GM19351 (cell line): ENCODE results near the gene TLCD3B.

ENCODE experiments used
- ATAC-seq: cut with Tn5 transposase; IDR thresholded peaks from one replicate; pipeline ENCODE4 v1.9.1; 2021; ENCODE audit warnings: mild to moderate bottlenecking, moderate library complexity; ENCODE audit not compliant: unreplicated experiment

The TLCD3B gene

DNA sequence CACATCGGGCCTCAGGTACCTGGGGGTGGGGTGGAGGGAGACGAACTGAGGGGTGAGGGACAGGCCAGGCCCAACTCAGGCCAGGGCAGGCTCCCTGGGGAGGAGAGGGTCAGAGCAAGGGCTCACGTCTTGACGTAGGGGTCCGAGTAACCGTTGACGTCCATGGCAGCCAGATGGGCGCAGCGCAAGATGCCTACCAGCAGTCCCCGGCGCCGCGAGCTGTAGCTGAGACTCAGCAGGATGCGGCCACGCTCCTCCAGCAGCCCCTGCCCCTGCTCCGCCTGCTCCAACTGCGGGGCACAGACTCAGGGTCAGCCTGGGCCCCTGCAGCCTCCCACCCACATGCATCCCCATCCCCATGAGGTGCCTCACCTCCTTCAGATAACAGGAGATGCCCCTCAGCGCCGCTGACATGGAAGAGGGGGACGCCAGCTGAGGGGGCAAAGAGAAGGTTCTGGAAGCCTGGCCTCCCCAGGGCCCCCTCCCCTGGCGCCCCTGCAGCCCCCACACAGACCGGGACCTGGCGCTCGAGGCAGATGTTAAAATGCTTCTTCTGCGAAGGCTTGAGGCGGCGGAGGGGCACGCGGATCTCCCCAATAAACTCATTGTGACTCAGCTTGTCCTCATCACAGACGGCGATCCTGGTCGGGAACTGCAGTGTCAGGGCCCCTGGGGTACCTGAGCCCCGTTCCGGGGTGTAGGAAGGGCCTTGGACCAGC is 24.3 kb downstream of the TLCD3B start:
- no peak for ATAC-seq

DNA sequence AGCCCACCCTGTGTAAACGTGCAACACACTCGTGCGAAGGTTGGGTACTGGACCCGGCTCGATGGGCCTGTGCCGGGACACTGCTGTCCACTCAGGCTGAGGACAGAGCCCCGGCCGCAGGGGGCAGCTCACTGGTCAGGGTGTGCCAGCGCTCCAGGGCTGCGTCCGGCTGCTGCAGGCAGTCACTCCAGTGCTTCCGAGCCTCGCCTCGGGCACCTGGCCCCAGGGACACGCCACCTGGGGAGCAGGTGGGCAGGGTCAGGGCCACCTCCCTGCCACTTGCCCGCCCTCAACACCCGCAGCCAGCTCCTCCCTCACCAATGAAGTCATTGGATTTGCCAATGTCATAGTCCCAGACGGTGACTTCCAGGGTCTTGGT is 25.0 kb downstream of the TLCD3B start:
- no peak for ATAC-seq

DNA sequence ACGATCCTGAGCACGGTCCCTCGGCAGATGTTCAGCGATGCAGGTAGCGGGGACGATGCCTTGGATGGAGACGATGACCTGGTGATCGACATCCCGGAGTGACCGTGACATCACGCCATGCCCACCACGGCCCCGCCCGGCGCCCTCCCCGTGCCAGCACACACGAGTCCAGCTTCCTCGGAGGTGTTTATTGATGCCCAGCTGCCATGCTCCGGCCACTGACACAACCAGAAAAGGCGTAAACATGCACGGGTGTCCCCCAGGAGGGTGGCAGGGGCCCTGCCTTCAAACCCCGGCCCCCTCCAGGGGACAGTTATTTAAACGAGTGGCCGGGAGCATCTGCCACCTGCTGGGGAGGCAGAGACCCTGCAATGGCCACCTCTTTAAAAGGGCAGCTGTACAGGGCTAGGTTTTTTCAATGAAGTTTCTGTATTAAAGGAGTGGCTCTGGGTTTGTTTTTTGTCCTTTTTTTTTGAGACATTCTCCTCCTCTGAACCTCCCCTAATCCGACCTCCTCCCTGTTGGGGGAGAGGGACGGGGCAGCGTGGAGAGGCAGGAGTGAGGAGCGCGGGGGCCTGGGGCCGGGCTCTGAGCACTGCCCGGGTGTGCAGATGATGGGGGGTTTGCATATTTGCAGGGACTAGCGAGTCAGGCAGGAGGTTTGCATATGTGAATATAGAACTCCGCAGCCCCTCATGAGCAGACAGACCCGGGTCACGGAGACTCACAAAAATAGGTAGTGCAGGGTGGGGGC is 25.6 kb downstream of the TLCD3B start:
- ATAC-seq: no peak

DNA sequence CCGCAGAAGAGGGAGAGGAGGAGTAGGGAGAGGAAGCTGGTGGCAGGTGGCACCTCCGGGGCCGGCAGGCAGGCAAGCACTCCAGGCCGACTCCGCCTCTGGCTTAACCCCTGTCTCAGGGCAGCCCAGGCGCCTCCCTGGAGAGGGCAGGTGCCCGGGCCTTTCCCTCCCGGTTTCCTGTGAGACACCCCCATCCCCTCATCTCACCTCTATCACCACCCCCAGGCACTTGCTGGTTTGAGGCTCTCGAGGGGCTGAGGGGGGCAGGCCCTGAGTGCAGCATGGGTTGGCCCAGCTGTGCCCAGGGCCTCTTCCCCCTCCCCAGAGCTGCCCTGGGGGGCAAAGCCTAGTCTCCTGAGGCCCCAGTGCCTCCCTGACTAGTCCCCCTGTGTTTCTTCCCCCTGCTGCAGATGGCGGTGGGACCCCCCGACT is 26.2 kb downstream of the TLCD3B start:
- no peak for ATAC-seq

GRCh38 chr16:30004424-30004776 is 26.7 kb downstream of the TLCD3B start:
- ATAC-seq: no peak

- ATAC-seq: no peak
Measured at GRCh38 chr16:30003670-30004423, 27.2 kb downstream of the TLCD3B start.

GRCh38 chr16:30002614-30003346 is 28.3 kb downstream of the TLCD3B start:
- ATAC-seq: no peak

DNA sequence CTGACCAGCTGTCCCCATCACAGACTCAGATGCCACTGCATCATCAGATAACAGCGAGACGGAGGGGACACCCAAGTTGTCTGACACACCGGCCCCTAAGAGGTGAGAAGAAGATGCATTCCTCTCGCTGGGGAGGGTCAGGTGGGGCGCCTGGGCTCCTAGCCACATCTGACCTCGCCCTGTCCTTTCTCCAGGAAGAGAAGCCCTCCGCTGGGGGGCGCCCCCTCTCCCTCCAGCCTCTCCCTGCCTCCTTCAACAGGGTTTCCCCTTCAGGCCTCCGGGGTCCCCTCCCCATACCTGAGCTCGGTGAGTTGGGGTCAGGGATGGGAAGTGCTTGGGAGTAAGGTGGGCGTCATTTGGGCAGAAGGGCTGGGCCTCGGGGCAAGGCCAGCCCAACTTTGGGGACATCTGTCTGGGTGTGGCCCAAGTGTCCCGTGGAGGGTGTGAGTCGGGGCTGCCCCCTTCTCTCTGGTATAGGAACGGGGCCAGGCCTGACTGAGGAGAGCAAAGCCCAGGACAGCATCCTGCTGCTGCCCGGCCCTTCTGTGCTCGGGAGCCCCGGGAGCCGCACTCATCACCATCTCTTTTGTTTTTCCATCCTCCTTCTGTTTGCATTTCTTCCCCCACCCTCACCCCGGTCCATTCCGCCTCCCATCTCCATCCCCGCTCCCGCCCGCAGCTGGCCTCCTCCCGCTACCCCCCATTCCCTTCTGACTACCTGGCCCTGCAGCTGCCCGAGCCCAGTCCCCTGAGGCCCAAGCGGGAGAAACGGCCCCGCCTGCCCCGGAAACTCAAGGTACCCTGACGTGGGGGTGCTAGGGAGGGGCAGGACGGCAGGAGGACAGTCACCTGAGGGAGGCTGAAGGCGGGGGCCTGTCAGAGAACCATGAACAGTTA is 30.1 kb downstream of the TLCD3B start:
- ATAC-seq: no peak

GRCh38 chr16:29999605-30000004 is 31.5 kb downstream of the TLCD3B start:
- ATAC-seq: no peak

GRCh38 chr16:29996766-29997250 is 34.3 kb downstream of the TLCD3B start:
- no peak for ATAC-seq

GRCh38 chr16:29995911-29996765 is 34.9 kb downstream of the TLCD3B start, which contains the start of gene INO80E:
Gene INO80E (plus strand): TSS chr16:29996241. CDS start chr16:29996311, 70 bp downstream.
- peak; percentile 91 for ATAC-seq

- peak; percentile 54 for ATAC-seq
Measured at GRCh38 chr16:29995324-29995910, 35.7 kb downstream of the TLCD3B start, which contains the start of gene HIRIP3. Gene HIRIP3 (minus strand): TSS chr16:29995617. CDS start chr16:29995605, 12 bp downstream.

DNA sequence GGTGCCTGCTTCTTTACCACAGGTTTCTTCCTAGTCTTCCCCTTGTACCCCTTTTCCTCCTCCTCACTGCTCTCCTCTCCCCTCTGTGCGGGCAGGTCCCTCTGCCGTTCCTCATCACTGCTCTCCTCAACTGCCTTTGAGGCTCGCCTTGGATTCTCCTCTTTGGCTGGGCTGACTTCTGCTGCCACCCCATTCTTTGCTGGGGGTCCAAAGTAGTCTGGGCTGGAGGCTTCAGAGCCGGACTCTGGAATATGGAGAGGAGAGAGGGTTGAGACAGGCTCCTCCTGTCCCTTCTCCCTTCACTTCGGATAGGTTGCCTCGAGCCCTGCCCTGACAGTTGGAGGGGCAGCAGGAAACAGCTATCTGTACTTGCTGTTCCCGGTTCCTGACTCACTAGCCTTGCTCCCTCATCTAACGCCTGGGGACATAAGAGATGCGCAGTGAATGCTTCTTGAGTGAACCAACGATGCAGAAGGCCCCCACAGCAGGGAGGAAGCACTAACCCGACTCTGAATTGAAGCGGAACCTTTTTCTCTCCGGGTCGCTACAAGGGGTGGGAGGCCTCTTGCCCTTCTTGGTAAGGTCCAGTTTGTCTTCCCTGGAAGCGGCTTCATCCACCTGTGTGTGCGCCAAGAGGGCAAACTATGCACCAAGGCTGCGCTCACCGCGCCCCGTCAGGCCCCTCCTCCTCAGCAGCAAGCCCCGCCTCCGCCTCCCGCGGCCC is 36.3 kb downstream of the TLCD3B start:
- ATAC-seq: peak; percentile 35

DNA sequence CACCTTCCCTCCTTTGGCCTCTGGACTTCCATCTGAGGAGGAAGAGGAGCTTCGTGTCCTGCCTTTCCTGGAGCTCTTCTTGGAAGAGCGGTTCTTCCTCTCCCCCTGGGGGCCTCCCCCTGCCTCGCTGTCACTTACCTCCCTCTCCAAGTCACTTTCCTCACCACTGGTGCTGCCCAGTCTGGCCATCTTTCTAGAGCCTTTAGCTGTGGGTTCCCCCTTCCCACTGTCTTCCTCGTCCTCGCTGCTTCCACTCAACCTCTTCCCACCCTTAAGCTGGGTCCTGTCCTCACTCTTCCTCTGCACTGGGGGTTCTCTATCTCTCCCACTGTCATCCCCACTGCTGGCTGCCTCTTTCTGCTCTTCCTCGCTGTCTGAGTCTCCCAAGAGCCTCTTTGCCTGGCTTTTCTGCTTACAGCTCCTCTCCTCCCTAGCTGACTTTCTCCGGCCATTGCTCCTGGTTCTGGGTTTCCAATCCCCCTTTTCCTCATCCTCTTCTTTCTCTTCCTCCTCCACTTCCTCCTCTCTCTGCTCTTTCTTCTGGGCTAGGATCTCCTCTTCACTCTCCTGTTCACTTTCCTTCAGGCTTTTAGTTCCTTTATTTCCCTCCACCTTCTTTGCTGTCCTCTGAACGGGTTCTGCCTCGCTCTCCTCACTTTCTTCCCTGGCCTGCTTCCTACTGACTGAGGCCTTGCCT is 37.0 kb downstream of the TLCD3B start:
- no peak for ATAC-seq

DNA sequence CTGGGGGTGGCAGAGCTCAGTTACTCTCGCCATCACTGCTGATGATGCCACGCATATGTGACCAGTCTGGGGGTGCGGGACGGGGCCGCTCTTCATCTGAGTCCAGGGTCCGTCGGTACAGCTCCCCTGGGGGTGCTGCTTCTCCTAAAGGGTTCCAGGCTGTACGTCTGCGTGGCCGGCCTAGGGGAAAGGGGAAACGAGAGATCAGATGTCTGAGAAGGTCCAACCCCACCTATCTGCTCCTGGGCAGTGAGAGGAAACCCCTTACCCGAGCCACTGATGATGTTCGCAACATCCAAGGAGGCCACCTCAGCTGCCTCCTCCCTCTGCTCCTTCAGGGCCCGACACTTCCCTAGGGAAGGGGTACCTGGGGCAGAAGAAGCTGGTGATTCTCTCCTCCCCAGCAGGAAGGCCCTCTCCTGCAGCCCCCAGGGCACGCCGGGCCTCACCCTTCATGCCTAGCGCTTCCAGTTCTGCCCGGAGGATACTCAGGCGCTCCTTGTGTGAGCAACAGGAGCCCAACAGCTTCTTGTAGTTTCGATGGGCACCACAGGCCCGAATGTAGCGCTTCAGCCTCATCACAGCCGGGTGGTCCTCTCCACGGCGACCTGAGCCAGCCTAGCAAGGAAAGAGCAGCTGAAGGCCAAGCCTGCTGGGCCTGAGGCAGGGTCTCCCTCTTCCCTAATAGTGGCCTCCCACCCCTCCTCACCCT is 37.7 kb downstream of the TLCD3B start:
- no peak for ATAC-seq

DNA sequence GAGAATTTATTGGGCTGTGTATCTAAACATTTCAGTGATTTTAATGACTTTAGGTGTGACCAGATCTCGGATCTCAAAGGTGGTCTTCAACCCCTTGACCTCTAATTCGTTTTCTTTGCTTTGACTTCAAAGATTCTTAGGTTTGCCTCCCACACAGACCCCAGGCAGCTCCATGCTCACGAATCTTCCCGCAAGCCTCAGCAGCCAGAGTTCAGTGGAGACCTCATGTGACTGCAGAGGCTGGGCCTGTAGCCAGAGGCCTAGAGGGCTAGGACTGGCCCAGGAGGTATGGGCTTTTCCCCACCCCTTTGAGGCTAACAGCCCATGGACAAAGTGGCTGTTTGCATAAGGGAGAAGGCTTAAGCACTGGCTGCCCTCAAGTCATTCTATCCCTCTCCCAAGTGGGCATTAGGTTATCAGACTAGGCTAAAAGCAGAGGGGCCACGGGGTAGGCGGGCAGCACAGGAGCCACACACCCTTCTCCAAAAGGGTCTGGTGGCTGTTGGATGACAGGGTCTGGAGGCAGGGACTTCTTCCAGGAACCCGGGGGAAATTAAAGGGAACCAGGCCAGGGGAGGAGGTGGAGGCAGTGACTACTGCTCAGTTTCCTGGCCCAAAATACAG is 38.6 kb downstream of the TLCD3B start:
- no peak for ATAC-seq
